DMS 273 treated with DMSO at 0.1 percent for 48 hours (cell line): ENCODE results near the gene PRRT3.
"Not testable (repeated sequence)": the region's sequence is repeated elsewhere in the genome, so short reads cannot be mapped to it uniquely, and the experiment has no call there.

ENCODE experiments used
- DNase-seq: peaks from one replicate; lab custom pipeline; 2025; lab: John Stamatoyannopoulos, UW

The PRRT3 gene

DNA sequence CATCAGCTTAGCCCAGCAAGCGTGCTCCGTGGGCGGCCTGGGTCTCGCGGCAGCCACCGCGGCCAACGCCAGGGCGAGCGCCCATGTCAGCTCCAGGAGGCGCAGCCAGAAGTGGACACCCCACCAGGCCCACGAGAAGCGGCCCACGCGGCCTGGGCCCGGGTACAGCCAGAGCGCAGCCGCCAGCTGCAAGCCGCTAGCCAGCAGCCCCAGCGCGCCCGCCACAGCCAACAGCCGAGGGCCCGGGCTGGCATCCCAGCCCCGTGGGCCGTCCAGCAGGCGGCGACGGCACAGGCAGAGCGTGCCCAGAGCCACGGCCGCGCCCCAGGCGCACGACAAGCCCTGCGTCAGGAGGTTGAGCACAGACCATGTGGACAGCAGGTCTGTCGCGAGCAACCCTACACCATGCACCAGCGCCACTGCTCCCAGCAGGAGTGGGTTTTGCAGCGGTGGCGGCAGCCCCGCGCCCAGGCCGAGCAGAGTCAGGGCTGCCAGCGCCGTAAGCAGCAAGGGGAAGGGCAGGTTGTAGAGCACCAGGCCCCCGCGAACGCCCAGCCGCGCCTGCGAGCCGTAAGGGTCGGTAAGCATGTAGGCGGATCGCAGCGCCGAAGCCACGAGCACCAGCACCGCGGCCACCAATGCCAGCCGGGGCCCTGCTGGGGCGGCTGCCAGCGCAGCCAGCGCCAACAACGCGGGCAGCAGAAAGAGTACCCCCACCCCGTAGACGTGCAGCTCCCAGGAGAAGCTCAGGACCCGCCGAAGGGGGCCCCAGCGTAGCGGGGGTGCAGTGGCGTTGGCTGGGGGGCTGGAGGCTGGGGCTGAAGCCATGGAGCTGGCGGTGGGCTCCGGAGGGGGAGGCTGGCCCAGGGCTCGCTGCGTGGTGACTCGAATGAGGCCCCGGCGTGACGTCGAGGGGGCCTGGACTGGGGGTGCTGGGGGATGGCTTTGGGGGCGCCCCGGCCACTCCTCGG, 4.9 kb downstream of the PRRT3 start:
- no peak for DNase-seq

DNA sequence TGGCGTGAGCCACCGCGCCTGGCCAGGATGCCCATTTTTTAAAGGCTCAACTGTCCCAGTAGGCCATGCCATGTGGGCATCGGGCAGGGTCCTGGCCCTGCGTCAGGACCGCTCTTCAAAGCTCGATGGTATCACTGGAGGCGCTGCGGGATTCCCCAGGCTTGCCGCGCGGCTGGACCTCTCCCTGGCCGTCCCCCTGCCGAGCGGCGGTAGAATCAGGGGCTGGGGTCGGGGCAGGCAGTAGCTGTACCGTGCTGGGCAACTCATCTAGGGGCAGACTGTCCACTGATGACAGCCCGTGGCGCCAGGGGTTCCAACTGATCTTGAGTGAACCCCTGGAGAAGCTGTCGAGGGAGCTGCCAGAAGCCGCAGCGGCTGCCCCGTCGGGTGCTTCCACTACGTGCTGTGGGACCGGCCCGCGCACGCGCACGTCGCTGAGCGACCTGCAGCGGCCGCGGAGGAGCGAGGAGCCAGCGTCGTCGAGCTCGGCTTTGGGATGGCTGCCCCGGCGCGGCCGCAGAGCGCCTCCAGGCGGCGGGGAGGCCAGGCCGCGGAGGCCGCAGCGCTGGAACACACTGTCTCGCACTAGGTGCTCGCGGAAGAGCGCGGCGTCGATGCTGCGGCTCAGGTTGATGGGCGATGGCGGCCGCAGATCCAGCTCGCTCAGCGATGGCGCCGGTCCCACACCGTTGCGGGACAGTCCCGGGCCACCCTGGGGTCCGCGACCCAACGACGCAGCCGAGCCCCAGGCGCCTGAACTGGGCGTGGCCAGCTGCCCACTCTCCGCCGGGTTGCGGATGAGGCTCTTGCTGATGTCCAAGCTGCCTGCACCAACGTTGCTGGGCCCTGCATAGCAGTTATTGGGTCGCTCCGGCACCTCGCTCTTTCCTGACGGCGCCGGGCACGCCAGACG, 5.8 kb downstream of the PRRT3 start:
- DNase-seq = peak; percentile 35

DNA sequence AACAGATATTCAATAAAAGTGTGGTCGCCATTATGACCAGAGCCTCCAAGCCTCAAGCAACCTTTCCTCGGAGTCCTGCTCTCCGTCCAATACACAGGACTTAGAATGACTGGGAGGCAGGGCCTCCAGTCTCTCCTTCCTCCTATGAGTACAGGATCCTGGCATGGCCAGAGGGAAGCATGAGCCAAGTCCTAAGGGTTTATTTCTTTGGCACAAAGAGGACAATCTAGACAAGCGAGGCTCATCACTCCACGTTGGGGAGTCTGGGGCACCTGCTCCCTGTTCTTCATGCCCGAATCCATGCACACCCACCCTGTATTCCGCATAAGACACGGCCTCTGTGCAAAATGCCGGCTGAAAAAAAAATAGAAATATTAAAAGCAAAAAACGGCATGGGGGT, 6.8 kb downstream of the PRRT3 start:
- DNase-seq = no peak

DNA sequence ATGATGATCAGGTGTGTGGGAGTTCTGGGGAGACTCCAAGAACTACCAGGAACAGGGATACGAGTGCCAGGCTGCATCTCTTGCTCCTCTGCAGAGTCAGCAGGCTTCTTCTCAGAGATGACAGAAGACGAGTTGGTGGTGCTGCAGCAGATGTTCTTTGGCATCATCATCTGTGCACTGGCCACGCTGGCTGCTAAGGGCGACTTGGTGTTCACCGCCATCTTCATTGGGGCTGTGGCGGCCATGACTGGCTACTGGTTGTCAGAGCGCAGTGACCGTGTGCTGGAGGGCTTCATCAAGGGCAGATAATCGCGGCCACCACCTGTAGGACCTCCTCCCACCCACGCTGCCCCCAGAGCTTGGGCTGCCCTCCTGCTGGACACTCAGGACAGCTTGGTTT, 7.9 kb downstream of the PRRT3 start:
- no peak for DNase-seq

DNA sequence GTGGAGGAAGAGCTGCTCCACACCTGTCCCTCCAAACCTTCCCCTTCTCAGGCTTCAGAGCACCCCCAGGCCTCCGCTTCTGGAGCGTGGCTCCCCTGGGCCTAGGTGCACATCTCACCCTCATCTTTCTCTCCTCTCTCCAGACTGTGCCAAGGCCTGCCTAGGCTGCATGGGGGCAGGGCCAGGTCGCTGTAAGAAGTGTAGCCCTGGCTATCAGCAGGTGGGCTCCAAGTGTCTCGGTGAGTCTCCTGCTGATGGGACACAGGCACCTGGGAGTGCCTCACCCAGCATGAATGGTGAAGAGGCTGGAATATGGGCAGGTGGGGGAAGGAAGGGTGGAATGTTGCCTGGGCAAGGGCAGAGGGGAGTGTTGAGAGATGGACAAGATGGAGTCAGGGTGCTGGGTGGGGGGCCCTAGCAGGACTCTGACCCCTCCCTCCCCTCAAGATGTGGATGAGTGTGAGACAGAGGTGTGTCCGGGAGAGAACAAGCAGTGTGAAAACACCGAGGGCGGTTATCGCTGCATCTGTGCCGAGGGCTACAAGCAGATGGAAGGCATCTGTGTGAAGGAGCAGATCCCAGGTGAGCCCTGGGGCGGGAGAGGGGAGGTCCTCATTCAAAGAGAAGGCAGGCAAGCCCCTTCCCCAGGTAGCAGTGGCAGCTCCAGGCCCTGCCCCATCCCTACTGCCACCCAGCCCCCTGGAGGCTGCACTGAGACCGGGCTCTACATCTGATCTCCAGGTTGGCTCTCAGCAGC, 9.1 kb downstream of the PRRT3 start:
- no peak for DNase-seq

DNA sequence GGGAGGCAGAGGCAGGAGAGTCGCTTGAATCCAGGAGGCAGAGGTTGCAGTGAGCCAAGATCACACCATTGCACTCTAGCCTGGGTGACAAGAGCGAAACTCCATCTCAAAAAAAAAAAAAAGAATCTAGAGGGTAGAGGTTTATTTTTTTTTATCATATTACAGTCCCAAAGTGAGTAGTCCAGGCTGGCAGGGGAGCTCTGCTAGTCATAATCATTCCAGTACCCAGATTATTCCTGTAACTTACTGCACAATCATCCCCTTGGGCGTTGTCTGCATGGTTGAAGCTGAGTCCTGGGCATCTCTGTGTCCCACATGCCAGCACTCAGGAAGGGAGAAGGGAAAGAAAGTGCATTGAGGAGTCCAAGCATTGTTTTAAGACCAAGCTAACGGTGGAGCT, 10.0 kb downstream of the PRRT3 start:
- no peak for DNase-seq

DNA sequence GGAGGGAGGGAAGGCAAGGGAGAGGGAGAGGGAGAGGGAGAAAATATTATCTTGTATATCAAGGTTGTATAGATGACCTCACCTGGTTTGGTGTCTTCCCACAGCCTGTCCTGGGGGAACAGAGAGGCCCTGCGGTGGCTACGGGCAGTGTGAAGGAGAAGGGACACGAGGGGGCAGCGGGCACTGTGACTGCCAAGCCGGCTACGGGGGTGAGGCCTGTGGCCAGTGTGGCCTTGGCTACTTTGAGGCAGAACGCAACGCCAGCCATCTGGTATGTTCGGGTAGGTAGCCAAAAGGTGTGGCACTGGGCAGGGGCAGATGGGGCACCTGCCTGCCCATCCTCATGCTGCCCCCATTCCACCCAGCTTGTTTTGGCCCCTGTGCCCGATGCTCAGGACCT, 11.5 kb downstream of the PRRT3 start:
- no peak for DNase-seq

DNA sequence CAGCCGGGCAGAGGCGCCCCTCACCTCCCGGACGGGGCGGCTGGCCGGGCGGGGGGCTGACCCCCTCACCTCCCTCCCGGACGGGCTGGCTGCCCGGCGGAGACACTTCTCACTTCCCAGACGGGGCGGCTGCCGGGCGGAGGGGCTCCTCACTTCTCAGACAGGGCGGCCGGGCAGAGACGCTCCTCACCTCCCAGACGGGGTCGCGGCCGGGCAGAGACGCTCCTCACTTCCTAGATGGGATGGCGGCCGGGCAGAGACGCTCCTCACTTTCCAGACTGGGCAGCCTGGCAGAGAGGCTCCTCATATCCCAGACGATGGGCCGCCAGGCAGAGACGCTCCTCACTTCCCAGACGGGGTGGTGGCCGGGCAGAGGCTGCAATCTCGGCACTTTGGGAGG, 12.3 kb downstream of the PRRT3 start:
- DNase-seq = not testable (repeated sequence)

DNA sequence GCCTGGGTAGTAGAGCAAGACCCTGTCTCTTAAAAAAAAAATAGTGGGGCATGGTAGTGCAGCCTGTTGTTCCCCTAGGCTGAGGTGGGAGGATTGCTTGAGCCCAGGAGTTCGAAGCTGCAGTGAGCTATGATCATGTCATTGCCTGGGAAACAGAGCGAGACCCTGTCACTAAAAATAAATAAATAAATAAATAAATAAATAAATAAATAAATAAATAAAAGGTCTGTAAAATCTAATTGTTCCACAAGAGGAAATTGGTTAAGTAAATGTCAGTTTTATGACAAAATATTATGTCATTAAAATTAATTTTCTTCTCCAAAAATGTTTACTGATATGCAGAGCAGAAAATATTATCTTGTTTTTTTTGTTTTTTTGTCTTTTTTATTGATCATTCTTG, 13.2 kb downstream of the PRRT3 start:
- DNase-seq = no peak

DNA sequence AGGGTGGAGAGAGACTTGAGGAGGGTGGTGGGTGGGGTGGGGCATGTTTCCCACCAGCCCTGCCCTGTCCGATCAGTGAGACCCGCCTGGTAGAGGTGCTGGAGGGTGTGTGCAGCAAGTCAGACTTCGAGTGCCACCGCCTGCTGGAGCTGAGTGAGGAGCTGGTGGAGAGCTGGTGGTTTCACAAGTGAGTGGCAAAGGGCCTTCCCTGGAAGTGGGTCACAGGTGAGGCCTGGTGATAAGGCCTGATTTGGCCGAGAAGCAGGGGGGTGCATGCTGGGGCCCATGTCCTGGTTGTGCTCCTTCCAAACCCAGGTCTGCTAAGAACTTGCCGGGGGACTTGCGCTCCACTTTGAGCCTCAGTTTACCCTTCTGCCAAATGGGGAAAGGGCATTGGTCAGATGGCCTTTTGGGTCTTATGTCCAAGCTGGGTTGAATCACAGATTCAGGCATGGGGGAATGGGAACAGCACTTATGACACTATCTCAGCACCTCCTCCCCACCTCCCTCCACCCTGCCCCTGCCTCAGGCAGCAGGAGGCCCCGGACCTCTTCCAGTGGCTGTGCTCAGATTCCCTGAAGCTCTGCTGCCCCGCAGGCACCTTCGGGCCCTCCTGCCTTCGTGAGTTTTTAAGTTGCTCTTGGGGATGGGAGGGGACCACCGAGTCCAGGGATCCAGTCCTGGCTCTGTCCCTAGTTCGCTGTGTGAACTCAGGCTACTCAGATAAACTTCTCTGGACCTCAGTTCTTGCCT, 14.5 kb downstream of the PRRT3 start:
- no peak for DNase-seq

DNA sequence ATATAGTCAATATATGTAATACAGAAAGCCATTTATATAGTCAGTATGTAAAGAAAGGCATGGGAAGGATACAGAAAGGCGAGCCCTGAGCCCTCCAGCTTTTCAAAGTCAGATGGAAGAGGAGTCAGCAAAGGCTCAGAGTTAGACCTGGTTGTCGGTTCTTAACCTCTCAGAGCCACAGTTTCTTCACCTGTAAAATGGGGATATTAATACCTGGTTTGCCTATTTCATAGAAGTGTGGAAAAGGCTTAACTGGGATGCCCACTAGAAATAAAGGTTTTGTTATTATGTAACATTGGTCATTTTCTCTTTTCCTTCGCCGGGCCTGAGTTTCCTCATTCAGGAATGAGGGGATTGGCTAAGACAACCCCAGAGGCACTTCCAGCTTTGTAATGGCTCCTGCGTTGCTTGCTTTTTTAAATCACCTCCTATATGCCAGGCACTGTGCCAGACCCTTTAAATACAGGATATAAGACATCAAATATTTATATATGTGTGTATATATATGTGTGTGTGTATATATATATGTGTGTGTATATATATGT, 16.2 kb downstream of the PRRT3 start:
- no peak for DNase-seq

DNA sequence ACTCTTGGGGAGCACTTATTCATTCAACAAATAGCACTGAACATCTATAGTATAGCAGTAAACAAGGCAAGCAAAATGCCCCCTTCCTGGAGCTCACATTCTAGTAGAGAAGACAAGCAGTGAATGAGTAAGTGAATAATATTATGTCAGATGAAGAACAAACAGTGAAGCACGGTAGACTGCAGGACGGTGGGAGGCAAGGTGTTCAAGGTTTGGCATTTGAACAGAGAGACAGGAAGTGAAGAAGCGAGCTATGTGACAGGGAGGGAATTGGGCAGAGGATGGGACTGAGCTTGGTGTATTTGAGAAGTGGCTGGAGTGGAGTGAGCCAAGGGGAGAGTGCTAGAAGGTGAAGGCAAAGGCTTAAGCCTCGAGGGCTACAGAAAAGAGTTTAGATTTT, 17.2 kb downstream of the PRRT3 start:
- DNase-seq = no peak

DNA sequence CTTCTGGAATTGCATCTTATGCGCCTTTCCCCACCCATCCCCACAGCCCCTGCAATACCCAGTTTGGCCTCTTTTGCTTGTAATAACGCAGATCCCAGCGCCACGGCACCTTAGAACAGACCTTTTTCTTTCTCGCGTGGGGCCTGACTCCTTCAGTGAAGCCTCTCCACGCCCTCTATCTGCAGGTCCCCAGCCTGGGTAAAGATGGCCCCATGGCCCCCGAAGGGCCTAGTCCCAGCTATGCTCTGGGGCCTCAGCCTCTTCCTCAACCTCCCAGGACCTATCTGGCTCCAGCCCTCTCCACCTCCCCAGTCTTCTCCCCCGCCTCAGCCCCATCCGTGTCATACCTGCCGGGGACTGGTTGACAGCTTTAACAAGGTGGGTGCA, 18.0 kb downstream of the PRRT3 start:
- no peak for DNase-seq

DNA sequence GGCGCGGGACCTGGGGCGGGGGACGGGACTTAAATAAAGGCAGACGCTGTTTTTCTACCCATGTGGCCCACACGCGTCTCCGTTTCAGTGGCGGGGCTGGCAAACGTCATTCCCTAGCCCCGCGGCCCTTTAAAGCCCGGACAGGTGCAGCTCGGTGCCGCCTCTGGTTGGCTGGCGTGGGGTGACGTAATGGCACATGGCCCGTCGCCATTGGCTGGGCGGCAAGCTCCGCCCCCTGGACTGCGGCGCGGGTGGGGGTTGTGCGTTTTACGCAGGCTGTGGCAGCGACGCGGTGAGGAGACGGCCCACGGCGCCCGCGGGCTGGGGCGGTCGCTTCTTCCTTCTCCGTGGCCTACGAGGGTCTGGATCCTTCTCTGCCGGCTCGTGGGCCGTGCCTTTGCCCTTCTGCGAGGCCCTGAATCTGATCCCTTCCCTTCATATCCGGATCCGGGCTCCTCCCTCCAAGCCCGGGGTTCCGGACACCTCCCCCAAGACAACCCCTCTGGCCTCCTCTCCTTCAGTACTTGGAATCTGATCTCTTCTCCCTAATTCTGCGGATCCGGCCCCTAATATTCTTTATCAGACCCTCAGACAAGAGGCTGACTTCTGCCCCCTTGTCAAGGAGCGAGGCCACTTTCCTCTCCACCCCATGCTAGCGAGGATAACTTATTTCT, 18.5 kb downstream of the PRRT3 start, which contains the start of gene CRELD1:
CRELD1 (plus strand) TSS at position 274 of the 674 bp plus-strand sequence. CDS start 605 bp downstream, outside the sequence.
- peak; percentile 68 for DNase-seq

DNA sequence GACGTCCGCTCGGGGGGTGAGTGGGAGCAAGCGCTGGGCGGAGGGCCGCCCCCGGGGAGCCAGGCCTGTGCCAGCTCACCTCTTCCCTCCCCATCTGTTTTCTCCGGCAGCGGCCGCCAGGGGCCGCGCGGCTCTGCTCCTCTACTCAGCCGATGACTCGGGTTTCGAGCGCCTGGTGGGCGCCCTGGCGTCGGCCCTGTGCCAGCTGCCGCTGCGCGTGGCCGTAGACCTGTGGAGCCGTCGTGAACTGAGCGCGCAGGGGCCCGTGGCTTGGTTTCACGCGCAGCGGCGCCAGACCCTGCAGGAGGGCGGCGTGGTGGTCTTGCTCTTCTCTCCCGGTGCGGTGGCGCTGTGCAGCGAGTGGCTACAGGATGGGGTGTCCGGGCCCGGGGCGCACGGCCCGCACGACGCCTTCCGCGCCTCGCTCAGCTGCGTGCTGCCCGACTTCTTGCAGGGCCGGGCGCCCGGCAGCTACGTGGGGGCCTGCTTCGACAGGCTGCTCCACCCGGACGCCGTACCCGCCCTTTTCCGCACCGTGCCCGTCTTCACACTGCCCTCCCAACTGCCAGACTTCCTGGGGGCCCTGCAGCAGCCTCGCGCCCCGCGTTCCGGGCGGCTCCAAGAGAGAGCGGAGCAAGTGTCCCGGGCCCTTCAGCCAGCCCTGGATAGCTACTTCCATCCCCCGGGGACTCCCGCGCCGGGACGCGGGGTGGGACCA, 19.2 kb downstream of the PRRT3 start:
- DNase-seq = peak; percentile 70

DNA sequence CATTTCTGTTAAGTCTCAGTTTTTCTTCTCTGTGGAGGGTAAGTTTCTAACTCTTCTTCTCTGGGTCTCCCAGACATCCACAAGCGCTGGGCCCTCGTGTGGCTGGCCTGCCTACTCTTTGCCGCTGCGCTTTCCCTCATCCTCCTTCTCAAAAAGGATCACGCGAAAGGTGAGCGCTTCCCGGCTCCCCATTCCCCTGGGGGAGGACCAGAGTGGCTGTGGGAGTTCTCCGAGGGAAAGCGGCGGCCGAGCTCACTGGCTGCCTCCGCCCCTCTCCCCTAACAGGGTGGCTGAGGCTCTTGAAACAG, 19.7 kb downstream of the PRRT3 start:
- DNase-seq = no peak

DNA sequence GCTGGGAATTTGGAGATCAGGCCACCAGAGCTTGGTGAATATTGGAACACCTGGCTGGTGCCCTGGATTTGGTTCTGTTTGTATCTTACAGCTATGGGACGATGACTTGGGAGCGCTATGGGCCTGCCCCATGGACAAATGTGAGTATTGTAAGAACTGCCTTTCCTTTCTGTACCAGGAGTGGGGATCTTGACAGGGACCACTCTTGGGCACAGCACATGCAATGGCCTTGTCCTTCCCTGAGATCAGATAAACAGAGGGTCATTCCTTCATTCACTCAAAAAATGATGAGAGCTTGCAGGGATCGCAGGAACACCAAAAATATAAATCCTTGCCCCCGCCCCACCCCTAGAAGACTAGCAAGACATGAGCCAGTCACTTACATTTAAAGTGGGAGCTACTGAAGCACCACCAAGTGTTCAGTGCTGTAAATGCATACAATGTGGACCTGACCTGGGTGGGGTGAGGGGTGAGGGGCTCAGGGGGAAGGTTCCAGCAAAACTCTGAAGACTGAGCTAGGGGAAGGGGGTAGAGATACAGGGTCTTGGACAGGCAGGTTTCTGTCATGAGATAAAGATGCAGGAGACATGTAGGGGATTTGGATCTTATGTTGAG, 21.3 kb downstream of the PRRT3 start:
- no peak for DNase-seq

DNA sequence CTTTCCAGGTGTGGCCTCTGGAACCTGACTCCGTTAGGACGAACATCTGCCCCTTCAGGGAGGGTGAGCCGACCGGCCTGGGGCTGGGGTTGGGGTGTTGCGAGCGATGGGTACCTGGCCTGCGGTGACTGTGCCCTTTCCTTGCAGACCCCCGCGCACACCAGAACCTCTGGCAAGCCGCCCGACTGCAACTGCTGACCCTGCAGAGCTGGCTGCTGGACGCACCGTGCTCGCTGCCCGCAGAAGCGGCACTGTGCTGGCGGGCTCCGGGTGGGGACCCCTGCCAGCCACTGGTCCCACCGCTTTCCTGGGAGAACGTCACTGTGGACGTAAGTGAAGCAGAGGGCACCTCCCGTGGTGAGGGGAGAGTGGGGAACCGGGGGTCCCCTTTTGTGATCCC, 24.1 kb downstream of the PRRT3 start:
- DNase-seq = no peak

DNA sequence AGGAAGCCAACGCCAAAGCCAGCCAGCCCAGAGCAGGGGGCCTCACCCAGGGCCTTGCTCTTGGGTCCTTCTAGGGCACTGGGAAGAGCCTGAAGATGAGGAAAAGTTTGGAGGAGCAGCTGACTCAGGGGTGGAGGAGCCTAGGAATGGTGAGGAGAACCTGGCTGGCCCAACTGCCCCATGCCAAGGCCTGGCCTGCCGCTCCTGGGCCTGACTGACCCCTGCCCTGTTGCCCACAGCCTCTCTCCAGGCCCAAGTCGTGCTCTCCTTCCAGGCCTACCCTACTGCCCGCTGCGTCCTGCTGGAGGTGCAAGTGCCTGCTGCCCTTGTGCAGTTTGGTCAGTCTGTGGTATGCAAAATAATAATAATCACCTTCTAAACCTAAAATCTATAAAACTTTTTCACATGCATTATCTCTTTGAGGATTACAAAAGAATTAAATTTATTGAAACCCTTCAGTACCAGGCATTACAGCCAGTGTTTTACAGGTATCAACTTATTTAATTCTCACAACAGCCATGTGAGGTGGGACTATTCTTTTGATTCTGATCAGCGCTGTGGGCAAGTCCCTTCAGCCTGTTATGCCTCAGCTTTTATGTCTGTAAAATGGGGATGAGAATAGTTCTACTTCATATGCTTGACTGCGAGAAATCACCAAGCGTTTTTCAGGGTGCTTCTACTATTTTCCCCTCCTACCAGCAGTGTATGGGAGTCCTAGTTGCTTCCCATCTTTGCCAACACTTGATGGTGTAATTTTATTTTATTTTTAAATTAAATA, 33.8 kb downstream of the PRRT3 start:
- DNase-seq = no peak
